GM21619 (cell line): Measurements from ENCODE around the gene OOEP.

Experiments
- ATAC-seq: cut with Tn5 transposase; IDR thresholded peaks from one replicate; pipeline ENCODE4 v1.9.1; 2021; ENCODE audit not compliant: unreplicated experiment

The OOEP gene

GRCh38 chr6:73367761-73368355 lies 1.8 kb downstream of the OOEP start:
- ATAC-seq, result no peak

GRCh38 chr6:73364549-73364948 lies 5.1 kb downstream of the OOEP start:
- ATAC-seq, result no peak

DNA sequence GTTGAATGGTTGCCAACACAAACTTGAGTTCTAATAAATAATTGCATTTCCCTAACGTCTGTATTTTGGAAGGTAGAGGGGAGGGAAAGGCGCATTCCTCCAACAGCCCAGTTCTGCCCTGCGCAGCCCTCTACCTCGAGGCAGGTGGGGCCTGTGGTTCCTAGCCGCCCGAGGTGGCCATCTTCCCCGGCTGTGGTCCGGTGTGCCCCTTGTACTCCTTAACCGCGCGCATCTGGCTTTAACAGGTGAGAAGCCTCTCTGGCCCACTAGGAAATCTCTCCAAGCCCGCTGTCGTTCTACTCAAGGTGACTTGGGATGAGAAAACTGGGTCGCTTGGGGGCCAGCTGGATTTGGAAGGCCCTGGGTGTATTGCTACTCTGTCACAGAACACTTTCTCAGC lies 5.6 kb downstream of the OOEP start:
- no peak for ATAC-seq

DNA sequence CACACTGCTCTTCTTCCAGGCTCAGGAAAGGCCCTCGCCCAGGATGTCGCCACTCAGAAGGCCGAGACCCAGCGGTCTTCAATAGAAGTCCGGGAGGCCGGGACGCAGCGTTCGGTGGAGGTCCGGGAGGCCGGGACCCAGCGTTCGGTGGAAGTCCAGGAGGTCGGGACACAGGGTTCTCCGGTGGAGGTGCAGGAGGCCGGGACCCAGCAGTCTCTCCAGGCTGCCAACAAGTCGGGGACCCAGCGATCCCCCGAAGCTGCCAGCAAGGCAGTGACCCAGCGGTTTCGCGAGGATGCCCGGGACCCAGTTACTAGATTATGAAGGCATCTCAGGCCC lies 6.2 kb downstream of the OOEP start:
- no peak for ATAC-seq

DNA sequence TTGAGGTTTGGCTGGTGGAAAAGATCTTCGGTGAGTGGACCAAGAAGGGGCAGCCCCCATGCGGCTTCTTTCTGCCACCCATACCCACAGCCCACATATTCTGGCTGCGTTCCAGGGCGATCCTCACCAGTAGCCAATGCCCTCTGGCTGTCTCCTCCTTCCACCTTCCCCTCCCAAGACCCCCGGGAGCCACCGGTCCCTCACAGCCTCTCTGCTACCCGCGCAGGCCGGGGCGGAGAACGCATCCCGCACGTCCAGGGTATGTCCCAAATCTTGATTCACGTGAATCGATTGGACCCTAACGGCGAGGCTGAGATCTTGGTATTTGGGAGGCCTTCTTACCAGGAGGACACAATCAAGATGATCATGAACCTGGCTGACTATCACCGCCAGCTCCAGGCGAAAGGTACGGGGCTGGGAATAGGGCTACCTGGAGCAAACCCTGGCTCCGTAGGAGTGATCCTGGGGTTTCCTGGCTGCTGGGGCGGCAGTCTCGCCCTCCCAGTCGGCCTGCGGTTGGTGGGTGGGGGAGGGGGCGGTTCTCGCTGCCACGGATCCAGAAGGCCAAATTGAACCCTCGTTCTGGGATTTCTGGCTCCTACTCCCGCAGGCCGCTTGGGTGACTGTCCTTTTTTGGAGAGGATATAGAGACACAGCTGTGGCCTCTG lies 6.7 kb downstream of the OOEP start:
- ATAC-seq, result no peak

- no peak for ATAC-seq
Observed at GRCh38 chr6:73362358-73362757, 7.3 kb downstream of the OOEP start, which contains the start of gene KHDC3L. Gene KHDC3L, plus strand, starts transcription at chr6:73362658. Its CDS starts 72 bp downstream, at chr6:73362730.

DNA sequence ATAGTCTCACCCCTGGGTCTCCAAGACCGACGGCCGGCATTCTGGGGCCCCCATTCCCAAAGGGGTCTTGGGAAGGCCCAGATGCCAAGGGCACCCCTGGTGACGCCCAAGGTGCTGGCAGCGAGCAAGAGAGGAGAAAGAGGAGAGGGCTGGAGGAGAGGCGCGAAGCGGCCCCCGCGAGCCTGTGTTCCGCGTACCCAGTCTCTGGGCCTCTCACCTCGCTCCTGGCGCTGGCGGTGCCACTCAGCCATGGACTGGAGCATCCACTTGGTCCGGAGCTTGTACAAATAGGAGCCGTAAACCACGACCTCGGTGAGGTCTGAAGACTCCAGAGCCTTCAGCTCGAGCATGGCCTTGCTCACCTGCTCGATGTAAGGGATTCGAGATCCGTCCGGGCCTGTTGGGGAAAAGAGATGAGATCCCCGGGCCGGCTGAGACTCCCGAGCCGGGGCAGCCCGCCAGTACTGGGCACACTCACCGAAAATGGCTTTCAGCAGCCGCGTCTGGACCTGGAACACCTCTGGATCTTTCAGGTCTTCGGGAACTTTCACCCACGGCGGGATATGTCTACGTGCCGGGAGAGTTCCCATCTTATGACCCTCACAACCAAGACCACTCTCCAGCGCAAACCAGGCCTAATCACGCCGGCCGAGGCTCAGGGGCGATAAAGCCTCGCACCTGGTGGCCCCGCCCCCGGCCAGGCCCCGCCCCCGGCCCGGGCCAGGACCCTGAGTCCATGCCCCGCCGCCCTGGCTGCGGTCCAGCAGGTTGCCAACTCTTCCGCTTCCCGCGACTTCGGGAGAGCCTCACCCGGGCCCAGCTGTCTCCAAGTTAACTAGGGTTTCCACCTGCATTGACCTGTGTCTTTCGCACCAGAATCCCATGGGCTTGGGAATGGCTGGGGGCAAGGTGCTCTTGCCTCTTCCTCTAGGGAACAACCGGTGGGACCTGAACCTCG lies 15.8 kb downstream of the OOEP start, which contains the start of gene DPPA5:
DPPA5 (minus strand) TSS at position 641 of the 958 bp plus-strand sequence; CDS start at position 590, 51 bp downstream.
- ATAC-seq, result no peak

GRCh38 chr6:73349311-73349710 lies 20.4 kb downstream of the OOEP start:
- ATAC-seq, result no peak

GRCh38 chr6:73348550-73349204 lies 21.0 kb downstream of the OOEP start:
- ATAC-seq, result no peak

GRCh38 chr6:73343164-73343563 lies 26.5 kb downstream of the OOEP start:
- no peak for ATAC-seq

GRCh38 chr6:73342174-73342573 lies 27.5 kb downstream of the OOEP start:
- ATAC-seq, result no peak

DNA sequence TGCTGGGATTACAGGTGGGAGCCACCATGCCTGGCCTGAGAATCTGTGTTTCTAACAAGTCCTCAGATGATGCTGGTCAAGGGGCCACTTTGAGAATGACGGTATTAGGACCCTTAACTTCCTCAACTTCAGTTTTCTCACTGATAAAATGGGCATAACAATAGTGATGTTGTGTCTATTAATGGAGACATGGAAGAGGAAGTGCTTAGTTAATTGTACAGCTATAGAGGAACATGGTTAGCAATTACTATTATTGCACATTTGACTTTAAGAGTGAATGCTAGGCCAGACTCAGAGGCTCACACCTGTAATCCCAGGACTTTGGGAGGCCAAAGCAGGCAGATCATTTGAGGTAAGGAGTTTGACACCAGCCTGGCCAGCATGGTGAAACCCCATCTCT lies 28.4 kb downstream of the OOEP start:
- no peak for ATAC-seq

DNA sequence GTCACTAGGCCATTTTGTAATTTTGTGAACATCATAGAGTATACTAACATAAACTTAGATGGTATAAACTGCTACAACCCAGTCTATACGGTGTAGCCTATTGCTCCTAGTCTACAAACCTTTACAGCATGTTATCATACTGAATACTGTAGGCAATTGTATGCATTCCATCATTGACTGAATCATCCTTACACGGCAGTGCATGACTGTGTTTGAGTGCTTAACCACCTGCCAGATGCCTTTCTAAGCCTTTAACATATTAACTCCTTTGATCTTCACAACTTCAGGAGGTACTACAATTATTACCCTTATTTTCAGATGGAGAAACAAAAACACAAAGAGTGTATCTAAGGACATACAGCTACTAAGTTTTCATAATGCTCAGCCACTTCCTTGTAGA lies 29.6 kb downstream of the OOEP start:
- no peak for ATAC-seq

DNA sequence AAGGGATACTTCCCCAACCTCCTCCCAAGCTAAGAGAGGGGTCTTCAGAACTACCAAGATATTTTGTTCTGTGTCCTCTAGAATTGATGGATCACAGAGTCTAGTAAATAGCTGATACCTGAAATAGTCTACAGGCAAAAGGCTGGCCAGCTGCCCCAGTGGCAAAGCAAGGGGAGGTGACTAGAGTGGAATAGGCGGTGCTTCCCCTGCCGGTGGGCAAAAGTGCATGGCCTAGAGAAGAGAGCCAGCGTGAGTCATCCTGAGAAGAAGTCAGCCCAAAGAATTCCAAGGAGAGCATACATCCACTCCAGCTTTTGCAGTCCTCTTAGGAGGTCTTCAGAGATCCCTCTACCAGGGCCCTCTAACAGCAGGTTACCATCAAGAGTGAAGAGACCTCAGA lies 30.4 kb downstream of the OOEP start:
- no peak for ATAC-seq

DNA sequence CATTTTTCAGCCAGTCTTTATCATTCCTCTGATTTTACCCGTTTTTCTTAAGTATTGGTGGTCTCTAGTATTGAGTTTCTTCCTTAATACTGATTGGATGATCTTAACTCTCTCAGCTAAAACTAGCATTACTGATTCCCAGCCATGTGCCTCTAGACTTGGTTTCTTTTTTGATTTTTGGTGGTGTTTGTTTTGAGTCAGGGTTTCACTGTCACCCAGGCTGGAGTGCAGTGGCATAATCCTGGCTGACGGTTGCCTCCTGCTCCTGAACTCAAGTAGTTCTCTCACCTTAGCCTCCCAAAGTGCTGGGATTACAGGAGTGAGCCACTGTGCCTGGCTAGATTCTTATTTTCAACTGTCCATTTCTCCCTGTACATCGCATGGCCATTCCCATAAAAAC lies 40.5 kb downstream of the OOEP start:
- ATAC-seq, result peak; percentile 69

DNA sequence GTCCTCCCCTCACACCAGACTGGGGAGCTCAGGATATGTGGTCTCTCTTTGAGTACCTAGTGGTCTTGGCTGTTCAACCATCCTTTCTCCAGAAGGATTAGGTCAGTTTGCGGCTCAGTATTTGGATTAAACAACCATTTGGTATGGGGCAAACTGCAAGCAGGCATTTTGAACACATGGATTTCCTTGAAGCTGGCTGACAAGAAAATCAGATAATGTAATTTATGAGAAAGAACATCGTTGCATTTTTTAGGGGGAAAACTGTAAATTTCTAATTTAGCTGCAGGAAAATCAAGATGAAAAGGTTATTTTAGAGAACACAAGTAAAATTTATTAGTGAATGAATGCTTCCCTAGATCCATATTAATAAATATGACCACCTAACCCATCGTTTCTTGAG lies 40.9 kb downstream of the OOEP start:
- no peak for ATAC-seq

- no peak for ATAC-seq
Observed at GRCh38 chr6:73325656-73326055, 44.0 kb downstream of the OOEP start.

DNA sequence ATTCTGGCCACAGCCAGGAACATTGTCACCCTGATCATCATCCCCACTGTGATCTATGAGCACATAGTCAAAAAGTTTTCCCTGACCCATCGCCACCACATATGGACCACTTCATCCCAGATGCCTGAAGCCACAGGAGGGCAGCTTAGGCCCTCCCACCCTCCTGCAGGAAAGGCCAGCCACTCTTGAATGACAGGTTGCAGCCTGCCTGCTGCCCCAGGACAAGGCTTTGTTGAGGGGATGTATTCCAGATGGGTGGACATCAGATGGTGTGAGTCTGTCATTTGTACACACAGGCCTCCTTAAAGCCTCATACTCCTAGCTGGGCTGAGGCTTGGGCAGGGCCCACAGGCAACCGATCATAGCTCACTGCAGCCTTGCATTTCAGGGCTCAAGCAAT lies 46.4 kb downstream of the OOEP start:
- no peak for ATAC-seq
